Esophagus squamous epithelium (tissue), 4 donors: ENCODE results near the gene COA8.

Source experiments
- CTCF ChIP-seq, 6 experiments: fragments of 450-650 bp in 4 of 6; fragments of 200-600 bp in 2 of 6; sonication (generic) in 2 of 6; IDR thresholded peaks; one replicate each; pipeline ENCODE4 v1.5.1; 2016 to 2019; ENCODE audit warnings: antibody characterized with exemption in 6 of 6, mild to moderate bottlenecking in 4 of 6, moderate library complexity in 4 of 6
- POLR2A ChIP-seq, 4 donors: fragments of 450-650 bp; IDR thresholded peaks; one replicate each; pipeline ENCODE4 v1.6.1; 2017; ENCODE audit warnings: antibody characterized with exemption in 4 of 4, mild to moderate bottlenecking in 4 of 4, moderate library complexity in 3 of 4

- TF ChIP-seq CTCF (IDR thresholded peaks at IDR 0.05) (no peak), POLR2A (IDR thresholded peaks at IDR 0.05) (no peak)
Measured at GRCh38 chr14:103537175-103537990, 25.4 kb upstream of the COA8 start.
